GM23248 (cell line): Measurements from ENCODE around the gene GRK2.

Source experiments
- EZH2 ChIP-seq: fragments of 200-600 bp; sonication (generic); IDR thresholded peaks from 2 replicates; pipeline ENCODE4 v1.6.1; 2018; ENCODE audit warnings: antibody characterized with exemption, mild to moderate bottlenecking; ENCODE audit not compliant: insufficient read depth, poor library complexity, severe bottlenecking
- EZH2phosphoT487 ChIP-seq: fragments of 200-600 bp; sonication (generic); IDR thresholded peaks from 2 replicates; pipeline ENCODE4 v1.6.1; 2018; ENCODE audit warnings: antibody characterized with exemption, moderate library complexity, mild to moderate bottlenecking, low read depth; ENCODE audit not compliant: insufficient read depth

DNA sequence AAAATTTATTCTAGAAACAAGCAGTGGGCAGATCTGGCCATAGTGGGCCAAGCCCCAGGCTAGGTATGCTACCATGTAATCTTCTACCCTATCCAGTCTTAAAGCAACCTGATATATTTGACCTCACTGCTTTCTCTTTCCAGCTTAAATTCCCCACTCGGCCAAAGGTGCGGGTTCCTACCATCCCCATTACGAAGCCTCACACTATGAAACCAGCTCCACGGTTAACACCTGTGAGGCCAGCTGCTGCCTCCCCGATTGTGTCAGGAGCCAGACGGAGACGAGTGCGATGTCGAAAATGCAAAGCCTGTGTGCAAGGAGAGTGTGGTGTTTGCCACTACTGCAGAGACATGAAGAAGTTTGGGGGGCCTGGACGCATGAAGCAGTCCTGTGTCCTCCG, 21.2 kb upstream of the GRK2 start:
- no peak for TF ChIP-seq EZH2
- TF ChIP-seq EZH2phosphoT487, result no peak
